Suprapubic skin (tissue), 4 donors: ENCODE results near the gene CYP4F12. TPM values are rescaled to one million over a fixed set of nuclear protein-coding genes. Genes with fewer than 3 reads are reported as not detected.

Source experiments
- DNase-seq, 2 donors: peaks; one replicate each; pipeline ENCODE4 v3.0.0-alpha.2; 2019; ENCODE audit warnings: low spot score in 2 of 2
- H3K27ac ChIP-seq: fragments of 200-600 bp; sonication (generic); one replicate; pipeline ENCODE4 v1.5.1; 2019
- H3K27me3 ChIP-seq: fragments of 200-600 bp; sonication (generic); one replicate; pipeline ENCODE4 v1.5.1; 2019
- H3K36me3 ChIP-seq: fragments of 200-600 bp; sonication (generic); one replicate; pipeline ENCODE4 v1.5.1; 2019
- H3K4me1 ChIP-seq: fragments of 200-600 bp; sonication (generic); one replicate; pipeline ENCODE4 v1.5.1; 2019
- H3K4me3 ChIP-seq: fragments of 200-600 bp; sonication (generic); one replicate; pipeline ENCODE4 v1.5.1; 2019; ENCODE audit warnings: mild to moderate bottlenecking
- H3K9me3 ChIP-seq: fragments of 200-600 bp; sonication (generic); one replicate; pipeline ENCODE4 v1.5.1; 2019
- EP300 ChIP-seq: sonication (generic); formaldehyde crosslinking; IDR thresholded peaks from one replicate; pipeline ENCODE4 v1.6.1; 2017; ENCODE audit warnings: antibody characterized with exemption
- POLR2A ChIP-seq, 2 donors: fragments of 450-650 bp; IDR thresholded peaks; one replicate each; pipeline ENCODE4 v1.6.1; 2017; ENCODE audit warnings: antibody characterized with exemption in 2 of 2, mild to moderate bottlenecking in 2 of 2, moderate library complexity in 2 of 2
- POLR2AphosphoS5 ChIP-seq, 3 donors: sonication (generic); formaldehyde crosslinking; IDR thresholded peaks; one replicate each; pipeline ENCODE4 v1.6.1; 2017; ENCODE audit warnings: antibody characterized with exemption in 3 of 3
- WGBS: methylation state at CpG from one replicate; pipeline ENCODE4 v1.1.5; 2018; 5-methylcytosine and 5-hydroxymethylcytosine counted together
- total RNA-seq, 4 donors: library from RNA; depleted of rRNA; stranded (reverse); fragments of >200 nt; gene quantifications; one replicate each; pipeline ENCODE4 v1.1.0, GENCODE V29; 2016
- TF ChIP-seq, protein P1 (sequence below), 2 donors: fragments of 200-600 bp in 1 of 2; fragments of 450-650 bp in 1 of 2; sonication (generic) in 1 of 2; IDR thresholded peaks; one replicate each; pipeline ENCODE4 v1.5.1; 2016 to 2019; ENCODE audit warnings: antibody characterized with exemption in 2 of 2, mild to moderate bottlenecking in 1 of 2, moderate library complexity in 1 of 2

Gene CYP4F12, protein sequence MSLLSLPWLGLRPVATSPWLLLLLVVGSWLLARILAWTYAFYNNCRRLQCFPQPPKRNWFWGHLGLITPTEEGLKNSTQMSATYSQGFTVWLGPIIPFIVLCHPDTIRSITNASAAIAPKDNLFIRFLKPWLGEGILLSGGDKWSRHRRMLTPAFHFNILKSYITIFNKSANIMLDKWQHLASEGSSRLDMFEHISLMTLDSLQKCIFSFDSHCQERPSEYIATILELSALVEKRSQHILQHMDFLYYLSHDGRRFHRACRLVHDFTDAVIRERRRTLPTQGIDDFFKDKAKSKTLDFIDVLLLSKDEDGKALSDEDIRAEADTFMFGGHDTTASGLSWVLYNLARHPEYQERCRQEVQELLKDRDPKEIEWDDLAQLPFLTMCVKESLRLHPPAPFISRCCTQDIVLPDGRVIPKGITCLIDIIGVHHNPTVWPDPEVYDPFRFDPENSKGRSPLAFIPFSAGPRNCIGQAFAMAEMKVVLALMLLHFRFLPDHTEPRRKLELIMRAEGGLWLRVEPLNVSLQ
- total RNA-seq = 100 to 1,000 TPM in 1 of 4 donors, 10 to 100 TPM in 3; 63.3 to 233 (median 84.3) TPM

DNA sequence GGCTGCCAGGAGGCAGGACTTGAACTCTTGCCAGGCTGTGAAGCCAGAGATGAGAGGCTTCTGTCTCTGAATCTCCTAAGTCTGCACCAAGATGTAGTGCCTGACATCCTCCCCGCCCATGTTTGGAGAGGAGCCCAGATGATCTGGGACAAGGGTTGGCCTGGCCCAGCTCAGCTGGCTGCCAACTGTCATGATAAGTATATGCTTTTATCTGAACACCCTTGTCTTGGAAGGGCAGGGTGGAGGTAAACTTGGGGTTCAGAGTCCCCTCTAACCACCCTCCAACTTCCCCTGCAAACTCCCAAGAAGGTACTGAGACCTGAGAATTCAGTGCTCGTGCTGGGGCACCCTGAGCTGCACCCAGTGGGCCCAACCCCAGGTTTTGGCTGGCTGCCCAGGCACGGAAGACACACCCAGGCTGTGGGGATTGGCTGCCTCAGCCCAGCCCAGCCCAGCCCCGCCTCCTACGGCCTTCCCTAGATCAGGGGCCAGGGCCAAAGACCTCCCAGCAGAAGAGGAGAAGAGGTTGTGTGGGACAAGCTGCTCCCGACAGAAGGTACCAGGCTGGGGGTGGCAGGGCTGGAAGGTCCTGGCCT is at the start of gene CYP4F12:
TSS of gene CYP4F12 (plus strand) at position 508 of the 596 bp plus-strand sequence. CDS start 443 bp downstream, outside the sequence.
- peak; percentile 85 to 91 for DNase-seq
- Histone ChIP-seq H3K27me3 (no peaks in the 10 kb centered on the region), H3K4me3 (peak within 1 kb of the TSS; percentile 32), H3K27ac (peak within 1 kb of the TSS; percentile 1), H3K36me3 (no peaks in the 10 kb centered on the region), H3K4me1 (peaks cover 32% of the 10 kb centered on the region), H3K9me3 (no peaks in the 10 kb centered on the region)
- TF ChIP-seq POLR2A (IDR thresholded peaks at IDR 0.05) = no peak
- TF ChIP-seq, protein P1, sequence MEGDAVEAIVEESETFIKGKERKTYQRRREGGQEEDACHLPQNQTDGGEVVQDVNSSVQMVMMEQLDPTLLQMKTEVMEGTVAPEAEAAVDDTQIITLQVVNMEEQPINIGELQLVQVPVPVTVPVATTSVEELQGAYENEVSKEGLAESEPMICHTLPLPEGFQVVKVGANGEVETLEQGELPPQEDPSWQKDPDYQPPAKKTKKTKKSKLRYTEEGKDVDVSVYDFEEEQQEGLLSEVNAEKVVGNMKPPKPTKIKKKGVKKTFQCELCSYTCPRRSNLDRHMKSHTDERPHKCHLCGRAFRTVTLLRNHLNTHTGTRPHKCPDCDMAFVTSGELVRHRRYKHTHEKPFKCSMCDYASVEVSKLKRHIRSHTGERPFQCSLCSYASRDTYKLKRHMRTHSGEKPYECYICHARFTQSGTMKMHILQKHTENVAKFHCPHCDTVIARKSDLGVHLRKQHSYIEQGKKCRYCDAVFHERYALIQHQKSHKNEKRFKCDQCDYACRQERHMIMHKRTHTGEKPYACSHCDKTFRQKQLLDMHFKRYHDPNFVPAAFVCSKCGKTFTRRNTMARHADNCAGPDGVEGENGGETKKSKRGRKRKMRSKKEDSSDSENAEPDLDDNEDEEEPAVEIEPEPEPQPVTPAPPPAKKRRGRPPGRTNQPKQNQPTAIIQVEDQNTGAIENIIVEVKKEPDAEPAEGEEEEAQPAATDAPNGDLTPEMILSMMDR (IDR thresholded peaks at IDR 0.05) = no peak
- no peak for TF ChIP-seq POLR2AphosphoS5 (IDR thresholded peaks at IDR 0.05)
- TF ChIP-seq EP300 = no peak
- 15% methylated on average over 6 of the region's 6 CpGs for WGBS

DNA sequence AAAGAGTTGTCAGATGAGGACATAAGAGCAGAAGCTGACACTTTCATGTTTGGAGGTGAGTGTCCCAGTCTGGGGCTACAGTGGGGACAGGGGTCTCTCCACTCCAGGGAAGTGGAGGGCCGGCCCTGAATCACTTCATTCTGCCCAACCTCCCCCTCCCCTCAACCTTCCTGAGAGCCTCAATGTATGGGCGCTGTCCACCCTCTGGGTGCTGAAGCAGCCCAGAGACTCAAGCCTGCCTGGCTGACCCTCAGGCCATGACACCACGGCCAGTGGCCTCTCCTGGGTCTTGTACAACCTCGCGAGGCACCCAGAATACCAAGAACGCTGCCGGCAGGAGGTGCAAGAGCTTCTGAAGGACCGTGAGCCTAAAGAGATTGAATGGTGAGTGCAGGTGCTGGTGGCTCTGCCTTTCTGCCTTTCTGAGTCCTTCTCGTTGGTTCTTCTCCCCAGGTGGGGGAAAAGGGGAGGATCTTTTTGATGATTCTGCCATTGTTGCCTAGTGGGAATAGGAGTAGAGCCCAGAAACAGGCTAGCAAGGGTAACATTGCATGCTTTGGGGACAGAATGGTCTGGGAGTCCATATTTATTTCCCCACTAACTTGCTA is 49.1 kb upstream of the CYP4F12 start:
- no peaks in the 10 kb centered on the region for H3K4me1 ChIP-seq
- H3K27ac ChIP-seq = no peak overlapping the region
- TF ChIP-seq POLR2A (IDR thresholded peaks at IDR 0.05) (no peak), POLR2AphosphoS5 (IDR thresholded peaks at IDR 0.05) (no peak), EP300 (no peak)
- TF ChIP-seq, protein P1 (IDR thresholded peaks at IDR 0.05) = no peak
- 7% methylated on average over 8 of the region's 9 CpGs for WGBS
- H3K27me3 ChIP-seq = peaks cover 20% of the 10 kb centered on the region
- H3K4me3 ChIP-seq = no peak overlapping the region
- no peaks in the 10 kb centered on the region for H3K9me3 ChIP-seq
- DNase-seq = no peak
- no peaks in the 10 kb centered on the region for H3K36me3 ChIP-seq

DNA sequence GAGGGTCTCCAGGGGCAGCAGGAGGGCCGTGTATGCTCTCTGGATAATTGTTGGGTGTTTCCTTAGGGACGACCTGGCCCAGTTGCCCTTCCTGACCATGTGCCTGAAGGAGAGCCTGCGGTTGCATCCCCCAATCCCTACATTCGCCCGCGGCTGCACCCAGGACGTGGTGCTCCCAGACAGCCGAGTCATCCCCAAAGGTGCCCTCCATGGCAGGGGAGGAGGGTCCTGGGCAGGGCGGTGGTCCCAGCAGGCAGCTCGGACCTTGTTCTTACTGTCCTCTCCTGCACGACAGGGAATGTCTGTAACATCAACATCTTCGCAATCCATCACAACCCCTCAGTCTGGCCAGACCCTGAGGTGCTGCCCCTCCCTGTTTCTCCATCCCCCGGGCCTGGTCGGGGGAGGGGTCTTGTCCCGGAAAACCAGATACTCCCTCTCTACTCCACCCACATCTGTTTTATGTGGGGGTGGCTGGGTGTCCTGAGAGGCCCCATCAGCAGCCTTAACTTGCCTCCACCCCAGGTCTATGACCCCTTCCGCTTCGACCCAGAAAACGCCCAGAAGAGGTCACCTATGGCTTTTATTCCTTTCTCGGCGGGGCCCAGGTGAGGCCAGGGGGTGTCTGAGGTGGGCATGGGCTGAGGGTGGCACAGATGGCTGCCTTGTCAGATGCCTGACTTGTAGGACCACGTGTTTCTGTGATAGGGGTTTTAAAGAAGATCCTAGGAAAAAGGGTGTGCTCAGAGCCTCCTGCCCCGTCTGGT is 44.5 kb upstream of the CYP4F12 start:
- H3K36me3 ChIP-seq = no peaks in the 10 kb centered on the region
- H3K9me3 ChIP-seq = no peaks in the 10 kb centered on the region
- H3K4me1 ChIP-seq = no peaks in the 10 kb centered on the region
- WGBS = 63% methylated on average over 21 of the region's 22 CpGs
- peaks cover 13% of the 10 kb centered on the region for H3K27me3 ChIP-seq
- no peak for DNase-seq
- TF ChIP-seq POLR2A (IDR thresholded peaks at IDR 0.05) (no peak), EP300 (no peak), POLR2AphosphoS5 (IDR thresholded peaks at IDR 0.05) (no peak)
- TF ChIP-seq, protein P1 (IDR thresholded peaks at IDR 0.05) = no peak
- H3K4me3 ChIP-seq = no peak overlapping the region
- H3K27ac ChIP-seq = no peak overlapping the region

DNA sequence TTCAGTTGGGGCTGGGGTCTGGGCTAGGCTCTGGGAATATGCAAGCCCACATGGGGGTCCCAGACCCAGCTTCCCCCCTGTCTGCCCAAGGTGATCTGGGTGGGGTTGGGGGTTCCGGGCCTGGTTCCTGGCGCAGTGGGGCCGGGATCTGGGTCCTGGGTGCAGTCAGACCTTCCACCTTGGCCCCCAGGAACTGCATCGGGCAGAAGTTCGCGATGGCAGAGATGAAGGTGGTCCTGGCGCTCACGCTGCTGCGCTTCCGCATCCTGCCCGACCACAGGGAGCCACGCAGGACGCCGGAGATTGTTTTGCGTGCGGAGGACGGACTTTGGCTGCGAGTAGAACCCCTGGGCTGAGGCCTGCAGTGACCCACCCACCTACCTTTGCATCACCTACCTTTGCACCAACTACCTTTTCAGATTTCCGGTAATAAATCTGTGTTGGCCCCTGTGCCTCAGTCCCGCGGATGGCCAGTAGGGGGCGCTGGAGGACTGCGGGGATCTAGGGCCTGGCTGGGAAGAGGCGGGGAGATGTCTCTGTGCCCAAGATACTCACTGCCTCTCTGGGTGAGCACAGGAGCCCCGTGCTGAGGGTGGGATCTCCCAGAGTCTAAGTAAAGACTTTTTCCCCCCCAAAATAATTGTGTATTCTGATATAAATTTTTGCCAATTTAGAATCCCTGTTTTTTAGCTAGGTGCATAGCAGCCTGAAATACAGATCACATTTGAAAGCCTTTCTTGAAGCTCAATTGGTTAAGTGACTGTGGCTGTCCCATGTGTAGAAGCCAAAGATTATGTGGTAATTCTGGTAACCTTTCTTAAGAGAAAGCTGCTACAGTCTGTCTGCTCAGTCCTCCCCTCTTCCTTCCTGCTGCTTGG is 43.6 kb upstream of the CYP4F12 start:
- WGBS = 4% methylated on average over 10 of the region's 25 CpGs
- peak; percentile 87 to 92 for DNase-seq
- H3K27me3 ChIP-seq = peaks cover 6% of the 10 kb centered on the region
- no peaks in the 10 kb centered on the region for H3K9me3 ChIP-seq
- TF ChIP-seq, protein P1 (IDR thresholded peaks at IDR 0.05) = peak; percentile 93 to 95
- no peak for TF ChIP-seq POLR2A (IDR thresholded peaks at IDR 0.05)
- TF ChIP-seq EP300 = no peak
- no peak for TF ChIP-seq POLR2AphosphoS5 (IDR thresholded peaks at IDR 0.05)
- no peaks in the 10 kb centered on the region for H3K36me3 ChIP-seq
- H3K27ac ChIP-seq = no peak overlapping the region
- no peak overlapping the region for H3K4me3 ChIP-seq
- no peaks in the 10 kb centered on the region for H3K4me1 ChIP-seq
